ENCODE data around the gene SLC49A4. TPM values are rescaled to one million over a fixed set of nuclear protein-coding genes. Genes with fewer than 3 reads are reported as not detected.

SLC49A4 gene
- total RNA-seq, 3 donors from 2014 or later (not counting 1 experiment from before 2014, with no cell fraction given): 5.6 to 8.0 (median 7.5) TPM

DNA sequence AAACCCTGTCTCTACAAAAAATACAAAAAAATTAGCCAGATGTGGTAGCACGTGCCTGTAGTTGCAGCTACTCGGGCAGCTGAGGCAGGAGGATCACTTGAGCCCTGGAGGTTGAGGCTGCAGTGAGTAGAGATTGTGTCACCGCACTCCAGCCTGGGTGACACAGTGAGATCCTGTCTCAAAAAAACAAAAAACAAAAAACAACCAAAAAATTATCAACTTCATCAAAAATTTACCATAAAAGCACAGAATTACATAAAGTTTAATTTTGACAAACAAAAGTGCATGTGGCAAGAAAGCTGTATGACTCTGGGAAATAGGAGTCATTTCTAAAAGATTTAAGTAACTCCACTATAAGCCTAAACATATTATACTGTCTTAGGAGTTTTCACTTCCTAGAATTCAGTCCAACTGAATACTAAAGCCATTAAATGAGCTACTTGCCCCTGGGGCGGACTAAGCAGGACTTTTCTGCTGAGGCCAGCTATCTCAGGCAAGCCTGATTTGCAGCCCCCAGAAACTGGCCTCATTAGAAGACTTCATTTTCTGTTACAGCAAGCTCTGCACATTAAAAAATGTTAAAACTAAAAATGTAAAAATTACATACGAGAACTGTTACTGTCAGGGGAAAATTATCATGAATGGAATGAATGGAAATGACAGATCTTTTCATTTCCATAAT lies 24.2 kb upstream of the SLC49A4 start:
- no peaks in the 10 kb centered on the region for H3K4me1 Mint-ChIP-seq
- no peaks in the 10 kb centered on the region for H3K4me1 ChIP-seq (ENCODE audit: control insufficient read depth, insufficient read depth, low read length)
- no peak overlapping the region for H3K4me3 ChIP-seq (ENCODE audit: low read length)
- H3K9me3 Mint-ChIP-seq: no peaks in the 10 kb centered on the region
- TF ChIP-seq, protein P1, sequence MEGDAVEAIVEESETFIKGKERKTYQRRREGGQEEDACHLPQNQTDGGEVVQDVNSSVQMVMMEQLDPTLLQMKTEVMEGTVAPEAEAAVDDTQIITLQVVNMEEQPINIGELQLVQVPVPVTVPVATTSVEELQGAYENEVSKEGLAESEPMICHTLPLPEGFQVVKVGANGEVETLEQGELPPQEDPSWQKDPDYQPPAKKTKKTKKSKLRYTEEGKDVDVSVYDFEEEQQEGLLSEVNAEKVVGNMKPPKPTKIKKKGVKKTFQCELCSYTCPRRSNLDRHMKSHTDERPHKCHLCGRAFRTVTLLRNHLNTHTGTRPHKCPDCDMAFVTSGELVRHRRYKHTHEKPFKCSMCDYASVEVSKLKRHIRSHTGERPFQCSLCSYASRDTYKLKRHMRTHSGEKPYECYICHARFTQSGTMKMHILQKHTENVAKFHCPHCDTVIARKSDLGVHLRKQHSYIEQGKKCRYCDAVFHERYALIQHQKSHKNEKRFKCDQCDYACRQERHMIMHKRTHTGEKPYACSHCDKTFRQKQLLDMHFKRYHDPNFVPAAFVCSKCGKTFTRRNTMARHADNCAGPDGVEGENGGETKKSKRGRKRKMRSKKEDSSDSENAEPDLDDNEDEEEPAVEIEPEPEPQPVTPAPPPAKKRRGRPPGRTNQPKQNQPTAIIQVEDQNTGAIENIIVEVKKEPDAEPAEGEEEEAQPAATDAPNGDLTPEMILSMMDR (IDR thresholded peaks at IDR 0.05): no peak
- H3K9me3 ChIP-seq (ENCODE audit: control insufficient read depth, insufficient read depth, low read length): no peaks in the 10 kb centered on the region
- DNase-seq: no peak
- no peak overlapping the region for H3K4me3 Mint-ChIP-seq
- peaks cover 24% of the 10 kb centered on the region for H3K36me3 ChIP-seq (ENCODE audit: control insufficient read depth, insufficient read depth, low read length)
- no peak for ATAC-seq
- H3K27ac ChIP-seq (ENCODE audit: low read length): no peak overlapping the region
- intact Hi-C loops (cut with micrococcal nuclease): no loop called here
- no peak overlapping the region for H3K27ac Mint-ChIP-seq
- 95% methylated on average over 4 of the region's 5 CpGs for WGBS (ENCODE audit: insufficient coverage)
- no peaks in the 10 kb centered on the region for H3K36me3 Mint-ChIP-seq
- H3K27me3 Mint-ChIP-seq (ENCODE audit: low read depth in 2 of 2): no peaks in the 10 kb centered on the region
- H3K27me3 ChIP-seq (ENCODE audit: control insufficient read depth, insufficient read depth, low read length): no peaks in the 10 kb centered on the region

DNA sequence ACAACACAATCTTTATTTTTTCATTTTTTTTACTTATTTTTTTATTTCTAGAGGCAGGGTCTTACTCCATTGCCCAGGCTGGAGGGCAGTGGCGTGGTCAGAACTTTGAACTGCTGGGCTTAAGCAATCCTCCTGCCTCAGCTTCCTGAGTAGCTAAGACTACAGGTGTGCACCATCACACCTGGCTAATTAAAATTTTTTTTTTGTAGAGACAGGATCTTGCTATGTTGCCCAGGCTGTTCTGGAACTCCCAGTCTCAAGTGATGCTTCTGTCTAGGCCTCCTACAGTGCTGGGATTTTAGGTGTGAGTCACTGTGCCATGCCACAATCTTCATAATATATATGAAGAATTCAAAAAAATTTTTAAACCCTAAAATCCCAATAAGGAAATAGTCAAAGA lies 22.0 kb upstream of the SLC49A4 start:
- TF ChIP-seq, protein P1 (IDR thresholded peaks at IDR 0.05): no peak
- Mint-ChIP-seq H3K36me3 (no peaks in the 10 kb centered on the region), H3K9me3 (no peaks in the 10 kb centered on the region), H3K4me3 (no peak overlapping the region), H3K27me3 (ENCODE audit: low read depth in 2 of 2) (no peaks in the 10 kb centered on the region), H3K4me1 (no peaks in the 10 kb centered on the region), H3K27ac (no peak overlapping the region)
- intact Hi-C loops (cut with micrococcal nuclease): no loop called here
- no peak overlapping the region for H3K4me3 ChIP-seq (ENCODE audit: low read length)
- DNase-seq (no peak), ATAC-seq (no peak)
- WGBS (ENCODE audit: insufficient coverage): 100% methylated on average over 1 of the region's 1 CpG
- peaks cover 19% of the 10 kb centered on the region for H3K36me3 ChIP-seq (ENCODE audit: control insufficient read depth, insufficient read depth, low read length)
- no peak overlapping the region for H3K27ac ChIP-seq (ENCODE audit: low read length)
- no peaks in the 10 kb centered on the region for H3K9me3 ChIP-seq (ENCODE audit: control insufficient read depth, insufficient read depth, low read length)
- no peaks in the 10 kb centered on the region for H3K27me3 ChIP-seq (ENCODE audit: control insufficient read depth, insufficient read depth, low read length)
- H3K4me1 ChIP-seq (ENCODE audit: control insufficient read depth, insufficient read depth, low read length): no peaks in the 10 kb centered on the region

DNA sequence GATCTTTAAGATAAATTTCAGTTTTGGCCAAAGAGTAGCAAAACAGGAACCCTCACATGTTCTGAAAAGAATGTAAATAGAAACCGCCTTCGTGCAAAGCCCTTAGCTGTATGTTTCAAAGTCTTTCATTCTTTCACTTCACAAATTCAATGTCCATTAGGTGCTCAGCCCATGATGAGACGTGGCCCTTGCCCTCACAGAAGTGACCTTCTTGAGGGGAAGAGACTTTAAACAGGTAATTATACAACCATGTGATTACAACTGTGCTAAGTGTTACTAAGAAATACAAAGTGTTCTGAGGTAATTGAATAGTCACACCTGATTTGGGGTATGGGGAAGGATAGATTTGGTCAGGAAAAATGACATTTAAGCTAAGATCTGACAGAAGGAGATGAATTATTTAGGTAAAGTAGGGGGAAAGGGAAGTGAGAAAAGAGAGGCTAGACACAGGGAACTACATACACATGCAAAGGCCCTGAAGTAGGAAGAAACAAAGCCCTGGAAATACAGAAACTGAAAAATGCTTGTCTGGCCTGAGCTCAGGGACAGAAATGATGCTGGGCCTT lies 20.8 kb upstream of the SLC49A4 start:
- WGBS (ENCODE audit: insufficient coverage): 85% methylated on average over 3 of the region's 3 CpGs
- Mint-ChIP-seq H3K27ac (no peak overlapping the region), H3K9me3 (no peaks in the 10 kb centered on the region)

More for the DNA sequence above, 20.8 kb upstream of the SLC49A4 start:
- H3K36me3 ChIP-seq (ENCODE audit: control insufficient read depth, insufficient read depth, low read length): peaks cover 14% of the 10 kb centered on the region
- H3K27ac ChIP-seq (ENCODE audit: low read length): no peak overlapping the region
- TF ChIP-seq, protein P1 (IDR thresholded peaks at IDR 0.05): no peak
- H3K27me3 ChIP-seq (ENCODE audit: control insufficient read depth, insufficient read depth, low read length): no peaks in the 10 kb centered on the region
- ATAC-seq (no peak), DNase-seq (no peak)
- Mint-ChIP-seq H3K27me3 (ENCODE audit: low read depth in 2 of 2) (no peaks in the 10 kb centered on the region), H3K4me3 (no peak overlapping the region), H3K4me1 (no peaks in the 10 kb centered on the region), H3K36me3 (no peaks in the 10 kb centered on the region)
- no peaks in the 10 kb centered on the region for H3K4me1 ChIP-seq (ENCODE audit: control insufficient read depth, insufficient read depth, low read length)
- no peaks in the 10 kb centered on the region for H3K9me3 ChIP-seq (ENCODE audit: control insufficient read depth, insufficient read depth, low read length)
- H3K4me3 ChIP-seq (ENCODE audit: low read length): no peak overlapping the region
- intact Hi-C loops (cut with micrococcal nuclease): no loop called here

Measured in natural killer cell (primary cell).